Stimulated activated effector memory CD8-positive, alpha-beta T cell treated with anti-CD3 and anti-CD28 coated beads, Interleukin-12 subunit alpha, Interleukin-12 subunit beta, amount 100 ng/mL, for 72 hours (primary cell): Measurements from ENCODE around the gene KRT16.
"Not testable (repeated sequence)": the region's sequence is repeated elsewhere in the genome, so short reads cannot be mapped to it uniquely, and the experiment has no call there.

ENCODE experiments used
- ATAC-seq: fragments of 150-1000 bp; cut with Tn5 transposase; 2 replicates; pipeline ENCODE4 v1.10.0; 2021
- DNase-seq, 2 donors: peaks; one replicate each; pipeline ENCODE4 v3.0.0; 2021 to 2022; ENCODE audit warnings: low spot score in 2 of 2
- H3K27ac Mint-ChIP-seq: one replicate; pipeline ENCODE4 v1.8.0; 2022; ENCODE audit warnings: mild to moderate bottlenecking, mixed read lengths
- H3K36me3 Mint-ChIP-seq: one replicate; pipeline ENCODE4 v1.8.0; 2022; ENCODE audit warnings: mild to moderate bottlenecking, mixed read lengths
- H3K4me1 Mint-ChIP-seq: one replicate; pipeline ENCODE4 v1.8.0; 2022; ENCODE audit warnings: mixed read lengths
- H3K4me3 Mint-ChIP-seq: one replicate; pipeline ENCODE4 v1.8.0; 2022; ENCODE audit warnings: mild to moderate bottlenecking, mixed read lengths
- H3K9me3 Mint-ChIP-seq: one replicate; pipeline ENCODE4 v1.8.0; 2022; ENCODE audit warnings: mixed read lengths

The KRT16 gene

GRCh38 chr17:41634639-41635038, 22.1 kb upstream of the KRT16 start:
- Mint-ChIP-seq H3K4me3 (no peak overlapping the region), H3K36me3 (peaks cover 4% of the 10 kb centered on the region), H3K9me3 (no peaks in the 10 kb centered on the region), H3K4me1 (no peaks in the 10 kb centered on the region), H3K27ac (no peak overlapping the region)
- peak; percentile 8 for ATAC-seq
- no peak for DNase-seq

- H3K27ac Mint-ChIP-seq, result no peak overlapping the region
- no peak for DNase-seq
- H3K9me3 Mint-ChIP-seq, result no peaks in the 10 kb centered on the region
- H3K4me3 Mint-ChIP-seq, result no peak overlapping the region
- ATAC-seq, result peak; percentile 56
- H3K4me1 Mint-ChIP-seq, result no peaks in the 10 kb centered on the region
- no peaks in the 10 kb centered on the region for H3K36me3 Mint-ChIP-seq
These were observed 21.1 kb upstream of the KRT16 start for GRCh38 chr17:41633556-41634199.

GRCh38 chr17:41632482-41633105, 20.0 kb upstream of the KRT16 start:
- Mint-ChIP-seq H3K9me3 (no peaks in the 10 kb centered on the region), H3K4me1 (no peaks in the 10 kb centered on the region), H3K27ac (no peak overlapping the region), H3K36me3 (no peaks in the 10 kb centered on the region), H3K4me3 (no peak overlapping the region)
- ATAC-seq (no peak), DNase-seq (no peak)

GRCh38 chr17:41631898-41632285, 19.3 kb upstream of the KRT16 start:
- Mint-ChIP-seq H3K4me1 (no peaks in the 10 kb centered on the region), H3K4me3 (no peak overlapping the region), H3K27ac (no peak overlapping the region), H3K36me3 (no peaks in the 10 kb centered on the region), H3K9me3 (no peaks in the 10 kb centered on the region)
- DNase-seq, result no peak
- no peak for ATAC-seq

GRCh38 chr17:41631025-41631897, 18.7 kb upstream of the KRT16 start:
- Mint-ChIP-seq H3K36me3 (no peaks in the 10 kb centered on the region), H3K4me3 (no peak overlapping the region), H3K27ac (no peak overlapping the region), H3K9me3 (no peaks in the 10 kb centered on the region), H3K4me1 (no peaks in the 10 kb centered on the region)
- ATAC-seq, result no peak
- no peak for DNase-seq

- Mint-ChIP-seq H3K27ac (no peak overlapping the region), H3K36me3 (no peaks in the 10 kb centered on the region), H3K4me3 (no peak overlapping the region), H3K9me3 (no peaks in the 10 kb centered on the region), H3K4me1 (peaks cover 6% of the 10 kb centered on the region)
- DNase-seq (no peak), ATAC-seq (no peak)
These were observed 17.5 kb upstream of the KRT16 start for GRCh38 chr17:41629826-41630670.

GRCh38 chr17:41629316-41629715, 16.7 kb upstream of the KRT16 start:
- no peak overlapping the region for H3K27ac Mint-ChIP-seq
- no peak for ATAC-seq
- H3K36me3 Mint-ChIP-seq, result no peaks in the 10 kb centered on the region
- H3K4me1 Mint-ChIP-seq, result peaks cover 6% of the 10 kb centered on the region
- no peak overlapping the region for H3K4me3 Mint-ChIP-seq
- no peaks in the 10 kb centered on the region for H3K9me3 Mint-ChIP-seq
- DNase-seq, result no peak

GRCh38 chr17:41628621-41629255, 16.2 kb upstream of the KRT16 start:
- H3K27ac Mint-ChIP-seq, H3K36me3 Mint-ChIP-seq, H3K4me1 Mint-ChIP-seq, DNase-seq, ATAC-seq, H3K9me3 Mint-ChIP-seq, H3K4me3 Mint-ChIP-seq: not testable (repeated sequence)

- DNase-seq, H3K27ac Mint-ChIP-seq, ATAC-seq, H3K4me1 Mint-ChIP-seq, H3K9me3 Mint-ChIP-seq, H3K4me3 Mint-ChIP-seq, H3K36me3 Mint-ChIP-seq: not testable (repeated sequence)
These were observed 15.5 kb upstream of the KRT16 start for GRCh38 chr17:41628073-41628370.

GRCh38 chr17:41627316-41628072, 14.9 kb upstream of the KRT16 start:
- no peak overlapping the region for H3K27ac Mint-ChIP-seq
- no peak for DNase-seq
- no peaks in the 10 kb centered on the region for H3K36me3 Mint-ChIP-seq
- no peak overlapping the region for H3K4me3 Mint-ChIP-seq
- H3K9me3 Mint-ChIP-seq, result no peaks in the 10 kb centered on the region
- no peak for ATAC-seq
- H3K4me1 Mint-ChIP-seq, result peaks cover 6% of the 10 kb centered on the region

GRCh38 chr17:41626914-41627295, 14.3 kb upstream of the KRT16 start:
- H3K36me3 Mint-ChIP-seq, ATAC-seq, H3K4me1 Mint-ChIP-seq, DNase-seq, H3K9me3 Mint-ChIP-seq, H3K4me3 Mint-ChIP-seq, H3K27ac Mint-ChIP-seq: not testable (repeated sequence)

- DNase-seq, H3K9me3 Mint-ChIP-seq, H3K4me1 Mint-ChIP-seq, H3K36me3 Mint-ChIP-seq, H3K4me3 Mint-ChIP-seq, ATAC-seq: not testable (repeated sequence)
- peak overlapping the region; percentile 73 for H3K27ac Mint-ChIP-seq
These were observed 13.7 kb upstream of the KRT16 start for GRCh38 chr17:41626028-41626913.

- no peak for DNase-seq
- Mint-ChIP-seq H3K9me3 (no peaks in the 10 kb centered on the region), H3K27ac (peak overlapping the region; percentile 73), H3K4me3 (no peak overlapping the region), H3K36me3 (no peaks in the 10 kb centered on the region), H3K4me1 (peaks cover 6% of the 10 kb centered on the region)
- ATAC-seq, result no peak
These were observed 13.0 kb upstream of the KRT16 start for GRCh38 chr17:41625602-41626001.
